Inflammatory macrophage treated with lipopolysaccharide for 1 hour (primary cell): Measurements from ENCODE around the gene CDH19.

Experiments used
- DNase-seq, 2 donors: peaks; one replicate each; pipeline ENCODE4 v3.0.0-alpha.2; 2020 to 2022

The CDH19 gene

GRCh38 chr18:66603941-66604627, at the start of gene CDH19:
Gene CDH19, minus strand, starts transcription at chr18:66604090. Its CDS starts 31,886 bp downstream, at chr18:66572204.
- DNase-seq: no peak

GRCh38 chr18:66647671-66648070, 43.8 kb upstream of the CDH19 start:
- no peak for DNase-seq

GRCh38 chr18:66646609-66647008, 42.7 kb upstream of the CDH19 start:
- DNase-seq: no peak

- no peak for DNase-seq
These were observed 42.1 kb upstream of the CDH19 start for GRCh38 chr18:66645983-66646382.

- DNase-seq: peak; percentile 16 to 37
These were observed 37.2 kb upstream of the CDH19 start for GRCh38 chr18:66641056-66641455.

GRCh38 chr18:66640431-66640830, 36.5 kb upstream of the CDH19 start:
- DNase-seq: peak; percentile 53 to 73

GRCh38 chr18:66638856-66639629, 35.2 kb upstream of the CDH19 start:
- peak; percentile 44 to 80 for DNase-seq

GRCh38 chr18:66635342-66635741, 31.5 kb upstream of the CDH19 start:
- no peak for DNase-seq

GRCh38 chr18:66632756-66633155, 28.9 kb upstream of the CDH19 start:
- DNase-seq: peak; percentile 28 to 39

GRCh38 chr18:66630831-66631230, 26.9 kb upstream of the CDH19 start:
- peak; percentile 55 to 64 for DNase-seq

GRCh38 chr18:66623821-66624220, 19.9 kb upstream of the CDH19 start:
- DNase-seq: peak; percentile 8 to 48

GRCh38 chr18:66621816-66622576, 18.1 kb upstream of the CDH19 start:
- DNase-seq: no peak

GRCh38 chr18:66616523-66616983, 12.7 kb upstream of the CDH19 start:
- DNase-seq: no peak

- no peak for DNase-seq
These were observed 11.3 kb upstream of the CDH19 start for GRCh38 chr18:66615176-66615575.

- DNase-seq: no peak
These were observed 3.7 kb upstream of the CDH19 start for GRCh38 chr18:66607632-66608031.

- no peak for DNase-seq
These were observed 2.2 kb downstream of the CDH19 start for GRCh38 chr18:66601649-66602048.

- DNase-seq: no peak
These were observed 4.7 kb downstream of the CDH19 start for GRCh38 chr18:66599190-66599589.

GRCh38 chr18:66587430-66587829, 16.5 kb downstream of the CDH19 start:
- DNase-seq: no peak

- DNase-seq: no peak
These were observed 21.7 kb downstream of the CDH19 start for GRCh38 chr18:66582211-66582610.

GRCh38 chr18:66575263-66575662, 28.6 kb downstream of the CDH19 start:
- no peak for DNase-seq

- DNase-seq: no peak
These were observed 32.0 kb downstream of the CDH19 start for GRCh38 chr18:66571845-66572244.

- DNase-seq: no peak
These were observed 37.3 kb downstream of the CDH19 start for GRCh38 chr18:66566616-66567015.

- DNase-seq: no peak
These were observed 39.7 kb downstream of the CDH19 start for GRCh38 chr18:66564236-66564635.
